OCI-LY1 (cell line): ENCODE measurements around the gene FRAS1.

Source experiments
- H2AFZ ChIP-seq: fragments of 200-600 bp; sonication (generic), shearing (Covaris generic); 2 replicates; pipeline ENCODE4 v1.6.0; 2014; ENCODE audit warnings: antibody characterized with exemption, mild to moderate bottlenecking, low read length
- H3F3A ChIP-seq: fragments of 200-600 bp; sonication (generic), shearing (Covaris generic); 2 replicates; pipeline ENCODE4 v1.6.0; 2014; ENCODE audit warnings: mild to moderate bottlenecking, antibody characterized with exemption, low read length, moderate library complexity; ENCODE audit not compliant: insufficient read depth
- H3K27ac ChIP-seq: fragments of 200-600 bp; sonication (generic); 2 replicates; pipeline ENCODE4 v1.5.1; 2014; ENCODE audit warnings: low read length, mixed run types, mild to moderate bottlenecking, low read depth; ENCODE audit not compliant: poor library complexity, severe bottlenecking
- H3K27me3 ChIP-seq: fragments of 200-600 bp; sonication (generic); 2 replicates; pipeline ENCODE4 v1.6.0; 2014; ENCODE audit warnings: antibody characterized with exemption, mild to moderate bottlenecking, low read length, moderate library complexity; ENCODE audit not compliant: insufficient read depth
- H3K36me3 ChIP-seq: fragments of 200-600 bp; sonication (generic); 2 replicates; pipeline ENCODE4 v1.6.1; 2014; ENCODE audit warnings: mild to moderate bottlenecking, antibody characterized with exemption, low read length, moderate library complexity, mixed read lengths; ENCODE audit not compliant: insufficient read depth
- H3K4me1 ChIP-seq: fragments of 200-600 bp; sonication (generic); 2 replicates; pipeline ENCODE4 v1.5.1; 2014; ENCODE audit warnings: mild to moderate bottlenecking, low read length, moderate library complexity; ENCODE audit not compliant: insufficient read depth, severe bottlenecking
- H3K4me2 ChIP-seq: fragments of 200-600 bp; sonication (generic), shearing (Covaris generic); 2 replicates; pipeline ENCODE4 v1.6.1; 2014; ENCODE audit warnings: low read length
- H3K4me3 ChIP-seq: fragments of 200-600 bp; sonication (generic); 2 replicates; pipeline ENCODE4 v1.5.1; 2014; ENCODE audit warnings: low read length, low read depth, mild to moderate bottlenecking, mixed read lengths; ENCODE audit not compliant: poor library complexity, severe bottlenecking
- H3K79me2 ChIP-seq: fragments of 200-600 bp; shearing (Covaris generic); 2 replicates; pipeline ENCODE4 v1.6.1; 2016; ENCODE audit warnings: mixed run types, low read length, mixed read lengths; ENCODE audit not compliant: insufficient read depth
- H3K9ac ChIP-seq: fragments of 200-600 bp; sonication (generic), shearing (Covaris generic); 2 replicates; pipeline ENCODE4 v1.6.1; 2014; ENCODE audit warnings: mild to moderate bottlenecking, low read length, mixed read lengths
- H3K9me2 ChIP-seq: fragments of 200-600 bp; sonication (generic), shearing (Covaris generic); 2 replicates; pipeline ENCODE4 v1.6.1; 2014; ENCODE audit warnings: low read depth, mild to moderate bottlenecking, low read length, mixed read lengths
- H3K9me3 ChIP-seq: fragments of 200-600 bp; shearing (Covaris generic); 2 replicates; pipeline ENCODE4 v1.6.1; 2014; ENCODE audit warnings: low read length, mixed read lengths
- H4K20me1 ChIP-seq: fragments of 200-600 bp; sonication (generic), shearing (Covaris generic); 2 replicates; pipeline ENCODE4 v1.6.0; 2016; ENCODE audit warnings: mild to moderate bottlenecking, low read length; ENCODE audit not compliant: insufficient read depth
- EZH2 ChIP-seq: fragments of 200-600 bp; sonication (generic), shearing (Covaris generic); IDR thresholded peaks from 2 replicates; pipeline ENCODE4 v1.8.0; 2017; ENCODE audit warnings: borderline replicate concordance, mixed run types, mild to moderate bottlenecking, antibody characterized with exemption, low read length, moderate library complexity, mixed read lengths
- TF ChIP-seq, protein P1 (sequence below): fragments of 200-600 bp; sonication (generic), shearing (Covaris generic); IDR thresholded peaks from 2 replicates; pipeline ENCODE4 v1.5.1; 2017; ENCODE audit warnings: mild to moderate bottlenecking, antibody characterized with exemption, low read length, moderate library complexity, mixed read lengths

FRAS1 gene

DNA sequence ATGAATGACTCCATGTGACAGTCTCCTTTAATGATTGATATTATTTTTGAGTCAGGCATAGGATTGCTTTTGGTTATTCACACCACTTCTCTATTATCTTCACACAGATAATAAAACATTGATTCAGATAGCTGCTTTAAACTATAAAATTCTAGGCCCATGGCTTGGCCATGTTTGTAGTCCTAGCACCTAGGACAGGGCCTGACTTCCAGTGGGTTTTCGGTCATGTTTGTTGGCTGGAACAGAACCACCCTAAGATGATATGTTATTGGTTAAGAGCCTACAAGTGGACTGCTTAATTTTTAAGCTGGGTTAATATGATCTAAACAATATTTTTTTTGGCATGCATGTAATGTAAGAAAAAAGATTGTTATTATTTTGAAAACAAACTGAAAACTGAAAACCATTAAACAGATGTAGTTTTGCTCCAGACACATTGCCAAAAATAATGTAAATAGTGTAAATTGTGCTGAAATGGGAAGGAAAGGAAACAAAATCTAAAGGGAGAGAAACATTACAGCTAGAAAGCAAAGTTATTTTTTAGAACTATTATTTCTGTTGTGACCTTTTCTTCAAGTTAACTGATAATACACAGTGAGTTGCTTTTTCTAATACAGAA lies 98.0 kb downstream of the FRAS1 start:
- no peaks in the 10 kb centered on the region for H3F3A ChIP-seq
- H3K79me2 ChIP-seq, result no peaks in the 10 kb centered on the region
- no peak overlapping the region for H2AFZ ChIP-seq
- H3K4me2 ChIP-seq, result no peak overlapping the region
- H4K20me1 ChIP-seq, result no peaks in the 10 kb centered on the region
- no peak overlapping the region for H3K27ac ChIP-seq
- no peak overlapping the region for H3K9ac ChIP-seq
- H3K4me1 ChIP-seq, result no peaks in the 10 kb centered on the region
- no peaks in the 10 kb centered on the region for H3K27me3 ChIP-seq
- H3K9me3 ChIP-seq, result no peaks in the 10 kb centered on the region
- TF ChIP-seq, protein P1, sequence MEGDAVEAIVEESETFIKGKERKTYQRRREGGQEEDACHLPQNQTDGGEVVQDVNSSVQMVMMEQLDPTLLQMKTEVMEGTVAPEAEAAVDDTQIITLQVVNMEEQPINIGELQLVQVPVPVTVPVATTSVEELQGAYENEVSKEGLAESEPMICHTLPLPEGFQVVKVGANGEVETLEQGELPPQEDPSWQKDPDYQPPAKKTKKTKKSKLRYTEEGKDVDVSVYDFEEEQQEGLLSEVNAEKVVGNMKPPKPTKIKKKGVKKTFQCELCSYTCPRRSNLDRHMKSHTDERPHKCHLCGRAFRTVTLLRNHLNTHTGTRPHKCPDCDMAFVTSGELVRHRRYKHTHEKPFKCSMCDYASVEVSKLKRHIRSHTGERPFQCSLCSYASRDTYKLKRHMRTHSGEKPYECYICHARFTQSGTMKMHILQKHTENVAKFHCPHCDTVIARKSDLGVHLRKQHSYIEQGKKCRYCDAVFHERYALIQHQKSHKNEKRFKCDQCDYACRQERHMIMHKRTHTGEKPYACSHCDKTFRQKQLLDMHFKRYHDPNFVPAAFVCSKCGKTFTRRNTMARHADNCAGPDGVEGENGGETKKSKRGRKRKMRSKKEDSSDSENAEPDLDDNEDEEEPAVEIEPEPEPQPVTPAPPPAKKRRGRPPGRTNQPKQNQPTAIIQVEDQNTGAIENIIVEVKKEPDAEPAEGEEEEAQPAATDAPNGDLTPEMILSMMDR, result no peak
- TF ChIP-seq EZH2, result no peak
- no peaks in the 10 kb centered on the region for H3K9me2 ChIP-seq
- no peaks in the 10 kb centered on the region for H3K36me3 ChIP-seq
- H3K4me3 ChIP-seq, result no peak overlapping the region

DNA sequence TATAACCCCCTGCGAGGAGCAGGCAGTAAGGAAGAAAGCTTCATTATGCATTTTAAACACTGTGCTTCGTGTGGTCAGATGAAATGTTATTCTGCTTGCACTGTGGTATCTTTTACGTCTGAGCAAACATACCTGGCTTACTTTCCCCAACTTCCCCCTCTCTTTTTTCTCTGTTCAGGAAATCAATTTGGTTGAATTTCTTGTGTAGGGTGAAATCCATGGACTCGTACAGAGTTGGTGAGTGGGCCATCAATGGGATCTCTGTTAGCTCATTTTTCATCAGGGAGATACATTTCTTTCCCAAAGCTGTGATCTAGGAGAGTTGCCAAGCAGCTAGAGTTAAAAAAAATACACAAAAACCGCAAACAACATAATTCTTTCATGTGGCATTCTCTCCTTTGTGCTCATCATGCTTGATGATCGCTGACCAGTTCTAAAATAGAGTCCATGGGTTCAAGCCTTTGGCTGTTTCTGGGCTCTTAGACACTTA lies 98.5 kb downstream of the FRAS1 start:
- Histone ChIP-seq H3K4me1 (no peaks in the 10 kb centered on the region), H3K9ac (no peak overlapping the region), H3K79me2 (no peaks in the 10 kb centered on the region), H2AFZ (no peak overlapping the region), H3F3A (no peaks in the 10 kb centered on the region), H3K27ac (no peak overlapping the region), H3K9me3 (no peaks in the 10 kb centered on the region), H3K27me3 (no peaks in the 10 kb centered on the region), H3K4me2 (no peak overlapping the region), H3K9me2 (no peaks in the 10 kb centered on the region), H3K36me3 (no peaks in the 10 kb centered on the region), H4K20me1 (no peaks in the 10 kb centered on the region), H3K4me3 (no peak overlapping the region)
- TF ChIP-seq EZH2, result no peak
- TF ChIP-seq, protein P1, result no peak

DNA sequence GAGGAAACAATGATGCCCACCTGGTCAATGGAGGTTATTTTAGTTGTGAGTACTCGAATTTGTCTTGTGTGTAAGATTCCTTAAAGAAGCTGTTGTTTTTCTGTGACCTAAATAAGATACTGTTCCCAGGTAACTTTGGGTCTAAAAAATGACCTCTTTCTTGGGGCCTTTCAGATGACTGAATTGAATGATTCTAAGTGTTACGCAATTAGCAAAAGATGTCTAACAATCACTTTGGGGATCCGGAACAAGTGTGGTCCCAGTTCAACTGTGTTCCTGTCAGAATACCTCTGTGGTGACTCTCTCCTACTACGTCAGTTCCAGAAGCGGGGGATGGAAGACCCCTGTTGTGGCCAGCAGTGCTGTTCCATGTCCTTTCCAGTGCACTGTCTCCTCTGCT lies 99.4 kb downstream of the FRAS1 start:
- TF ChIP-seq, protein P1, result no peak
- no peak for TF ChIP-seq EZH2
- Histone ChIP-seq H4K20me1 (no peaks in the 10 kb centered on the region), H3K4me2 (no peak overlapping the region), H3K36me3 (no peaks in the 10 kb centered on the region), H3K9me3 (no peaks in the 10 kb centered on the region), H3K4me3 (no peak overlapping the region), H3K4me1 (no peaks in the 10 kb centered on the region), H3K79me2 (no peaks in the 10 kb centered on the region), H3F3A (no peaks in the 10 kb centered on the region), H3K27me3 (no peaks in the 10 kb centered on the region), H3K9me2 (no peaks in the 10 kb centered on the region), H3K27ac (no peak overlapping the region), H3K9ac (no peak overlapping the region), H2AFZ (no peak overlapping the region)
